IMR-90 (cell line): Measurements from ENCODE around the gene HNRNPLL. TPM values are rescaled to one million over a fixed set of nuclear protein-coding genes. Genes with fewer than 3 reads are reported as not detected.

Experiments
- ATAC-seq: fragments of 200-7000 bp; cut with Tn5 transposase; 2 replicates; pipeline ENCODE4 v1.9.1; 2020; ENCODE audit warnings: low read depth, mild to moderate bottlenecking, moderate library complexity
- BruUV-seq: library from RNA; stranded (reverse); fragments of 400-500 nt; replicated peaks from 2 replicates; lab custom pipeline; 2021; lab: Mats Ljungman, UMichigan
- CTCF ChIA-PET: fragments of 300-600 bp; formaldehyde crosslinking; extraction: SDS; loops from one replicate; lab custom pipeline; 2021; ENCODE audit warnings: antibody characterized with exemption; lab: Yijun Ruan, JAX
- POLR2A ChIA-PET: fragments of 300-600 bp; sonication (Branson Sonifier 250); formaldehyde crosslinking; loops from one replicate; lab custom pipeline; 2022; ENCODE audit warnings: antibody characterized with exemption; ENCODE audit not compliant: unreplicated experiment; lab: Charles Lee
- DNase-seq: peaks from one replicate; pipeline ENCODE4 v3.0.0; 2013
- H2AFZ ChIP-seq: replicated peaks from 2 replicates; pipeline ENCODE3; 2013; ENCODE audit warnings: low read length, mild to moderate bottlenecking; ENCODE audit not compliant: poor library complexity
- H2AK5ac ChIP-seq: 2 replicates; pipeline ENCODE4 v1.6.1; 2013; ENCODE audit warnings: low read depth, low read length, inconsistent platforms
- H2AK9ac ChIP-seq: replicated peaks from 2 replicates; pipeline ENCODE3; 2013; ENCODE audit warnings: mild to moderate bottlenecking, low read depth, low read length, moderate library complexity; ENCODE audit not compliant: poor library complexity
- H2BK120ac ChIP-seq: 2 replicates; pipeline ENCODE4 v1.6.1; 2013; ENCODE audit warnings: low read depth, low read length, inconsistent platforms
- H2BK15ac ChIP-seq: 3 replicates; pipeline ENCODE4 v1.6.1; 2013; ENCODE audit warnings: low read depth, low read length, inconsistent platforms
- H2BK20ac ChIP-seq: 2 replicates; pipeline ENCODE4 v1.6.1; 2013; ENCODE audit warnings: low read depth, mild to moderate bottlenecking, inconsistent platforms, low read length, moderate library complexity
- H2BK5ac ChIP-seq: 2 replicates; pipeline ENCODE4 v1.6.1; 2013; ENCODE audit warnings: mild to moderate bottlenecking, low read depth, low read length, inconsistent platforms; ENCODE audit not compliant: poor library complexity, severe bottlenecking
- H3K14ac ChIP-seq: replicated peaks from 2 replicates; pipeline ENCODE4 v1.6.1; 2013; ENCODE audit warnings: low read depth, low read length, inconsistent platforms
- H3K18ac ChIP-seq: 2 replicates; pipeline ENCODE4 v1.6.1; 2013; ENCODE audit warnings: low read depth, low read length, control low read depth
- H3K23ac ChIP-seq: 2 replicates; pipeline ENCODE4 v1.6.1; 2013; ENCODE audit warnings: low read depth, low read length, inconsistent platforms
- H3K27ac ChIP-seq: 2 replicates; pipeline ENCODE4 v1.5.1; 2013; ENCODE audit warnings: mild to moderate bottlenecking, control low read depth, low read length; ENCODE audit not compliant: insufficient read depth
- H3K27me3 ChIP-seq: 2 replicates; pipeline ENCODE4 v1.6.1; 2013; ENCODE audit warnings: low read length; ENCODE audit not compliant: control insufficient read depth, insufficient read depth
- H3K36me3 ChIP-seq: 2 replicates; pipeline ENCODE4 v1.6.1; 2013; ENCODE audit warnings: low read length, mixed read lengths; ENCODE audit not compliant: control insufficient read depth, insufficient read depth
- H3K4ac ChIP-seq: 2 replicates; pipeline ENCODE4 v1.6.1; 2013; ENCODE audit warnings: low read depth, low read length, inconsistent platforms
- H3K4me1 ChIP-seq: 2 replicates; pipeline ENCODE4 v1.6.1; 2013; ENCODE audit warnings: low read length, mixed read lengths; ENCODE audit not compliant: control insufficient read depth, insufficient read depth
- H3K4me2 ChIP-seq: 2 replicates; pipeline ENCODE4 v1.6.1; 2013; ENCODE audit warnings: low read depth, mild to moderate bottlenecking, control low read depth, low read length, moderate library complexity
- H3K4me3 ChIP-seq: 2 replicates; pipeline ENCODE4 v1.5.1; 2013; ENCODE audit warnings: low read depth, mild to moderate bottlenecking, control low read depth, low read length, moderate library complexity; ENCODE audit not compliant: insufficient read depth
- H3K56ac ChIP-seq: 2 replicates; pipeline ENCODE4 v1.6.1; 2013; ENCODE audit warnings: low read length, inconsistent platforms; ENCODE audit not compliant: insufficient read depth; ENCODE audit errors: extremely low read depth
- H3K79me1 ChIP-seq, 2 experiments: 2 replicates each; pipeline ENCODE4 v1.6.1; 2013; ENCODE audit warnings: low read length in 2 of 2, inconsistent platforms in 1 of 2, low read depth in 1 of 2
- H3K9ac ChIP-seq: 2 replicates; pipeline ENCODE4 v1.6.1; 2013; ENCODE audit warnings: low read depth, low read length, control low read depth
- H3K9me1 ChIP-seq: 2 replicates; pipeline ENCODE4 v1.6.1; 2013; ENCODE audit warnings: low read length, inconsistent platforms; ENCODE audit not compliant: insufficient read depth
- H3K9me3 ChIP-seq: 2 replicates; pipeline ENCODE4 v1.6.1; 2013; ENCODE audit warnings: low read length; ENCODE audit not compliant: control insufficient read depth, insufficient read depth
- H4K20me1 ChIP-seq: 2 replicates; pipeline ENCODE4 v1.6.1; 2013; ENCODE audit warnings: low read length, inconsistent platforms; ENCODE audit not compliant: insufficient read depth
- H4K5ac ChIP-seq: 2 replicates; pipeline ENCODE4 v1.6.1; 2013; ENCODE audit warnings: mild to moderate bottlenecking, low read depth, low read length, control low read depth
- H4K8ac ChIP-seq, 2 experiments: 2 replicates each; pipeline ENCODE4 v1.6.1; 2013; ENCODE audit warnings: low read depth in 2 of 2, low read length in 2 of 2, control low read depth in 1 of 2, inconsistent platforms in 1 of 2
- H4K91ac ChIP-seq: 2 replicates; pipeline ENCODE4 v1.6.1; 2013; ENCODE audit warnings: low read depth, low read length, inconsistent platforms; ENCODE audit not compliant: insufficient read depth
- CEBPB ChIP-seq: IDR thresholded peaks from 2 replicates; pipeline ENCODE4 v1.6.1; 2012; ENCODE audit warnings: low read depth, low read length, improper control_type of control experiment
- CHD1 ChIP-seq: IDR thresholded peaks from 2 replicates; pipeline ENCODE4 v1.6.1; 2012; ENCODE audit warnings: low read depth, low read length, improper control_type of control experiment
- WGBS, 2 experiments: methylation state at CpG; one replicate each; pipeline versions ENCODE4 v1.1.5 to v1.1.7; 2013; ENCODE audit warnings: missing lambda C conversion rate in 2 of 2; ENCODE audit not compliant: insufficient read length in 1 of 2; ENCODE audit errors: extremely low coverage in 2 of 2; 5-methylcytosine and 5-hydroxymethylcytosine counted together
- dilution Hi-C: fragments of 300-500 bp; cut with HindIII; formaldehyde crosslinking; loops from one replicate; pipeline ENCODE4 v1.14.3; 2018; ENCODE audit warnings: low sequenced_read_pairs; ENCODE audit not compliant: unreplicated experiment
- in situ Hi-C: fragments of 300-500 bp; cut with MboI; formaldehyde crosslinking; loops from 3 replicates; pipeline ENCODE4 v1.14.3; 2019; ENCODE audit warnings: low sequenced_read_pairs, inconsistent platforms, mixed read lengths
- intact Hi-C: fragments of 100-400 bp; cut with micrococcal nuclease; formaldehyde crosslinking; loops from 2 replicates; pipeline ENCODE4 v1.10.0; 2022
- polyA plus RNA-seq, 3 experiments: library from polyadenylated mRNA; depleted of rRNA; stranded (reverse); fragments of >200 nt; gene quantifications; 2 replicates each; pipeline ENCODE4 v1.2.3, GENCODE V29; 2012; ENCODE audit warnings: low replicate concordance in 1 of 3
- total RNA-seq: library from RNA; depleted of rRNA; stranded (reverse); fragments of >200 nt; gene quantifications from 2 replicates; pipeline ENCODE4 v1.2.3, GENCODE V29; 2012

HNRNPLL gene
- total and polyA plus RNA-seq, 2 of the 4 experiments (the other 2 are of a cell fraction), result 23.7 to 53.1 TPM

- no TSS peak for BruUV-seq
- H3K9me3 ChIP-seq, result no peaks in the 10 kb centered on the region
- H3K18ac ChIP-seq, result no peak overlapping the region
- no peak overlapping the region for H3K4ac ChIP-seq
- H3K79me1 ChIP-seq, result no peaks in the 10 kb centered on the region
- H2AK9ac ChIP-seq, result no peak overlapping the region
- TF ChIP-seq CHD1 (no peak), CEBPB (0 out of 2 replicates have a peak, but pooled peaks have one; percentile 32)
- H2BK5ac ChIP-seq, result no peak overlapping the region
- H2AK5ac ChIP-seq, result no peak overlapping the region
- no peak overlapping the region for H3K56ac ChIP-seq
- CTCF ChIA-PET, result interaction anchor here (1.0 kb wide), 1 partner anchor 29 kb away, joined by 3 read pairs; no protein-coding TSS in a partner anchor
- no peaks in the 10 kb centered on the region for H3K36me3 ChIP-seq
- no peak overlapping the region for H2BK20ac ChIP-seq
- in situ Hi-C loops, result no loop called here
- WGBS, 2 experiments, result no CpG with 5 or more reads among the region's 2 CpGs
- H3K23ac ChIP-seq, result no peak overlapping the region
- POLR2A ChIA-PET, result no interaction called here
- no peak overlapping the region for H2AFZ ChIP-seq
- H4K20me1 ChIP-seq, result no peaks in the 10 kb centered on the region
- no peak overlapping the region for H4K5ac ChIP-seq
- no peak overlapping the region for H3K14ac ChIP-seq
- H3K27ac ChIP-seq, result no peak overlapping the region
- 0 out of 2 replicates have a peak, but pooled peaks cover 4% of the 10 kb centered on the region for H3K9me1 ChIP-seq
- DNase-seq (peak; percentile 43), ATAC-seq (peak; percentile 6; the same call in 1 of the 2 replicates)
- H3K4me3 ChIP-seq, result no peak overlapping the region
- peaks cover 24% of the 10 kb centered on the region for H3K27me3 ChIP-seq
- no peak overlapping the region for H4K8ac ChIP-seq
- H3K4me2 ChIP-seq, result no peak overlapping the region
- H2BK120ac ChIP-seq, result no peak overlapping the region
- H2BK15ac ChIP-seq, result no peak overlapping the region
- no peak overlapping the region for H4K91ac ChIP-seq
- intact Hi-C loops, result loop anchor here (5.0 kb wide), 2 partner anchors 149 to 209 kb away; partner anchors contain the start of gene ATL2
- no peak overlapping the region for H3K9ac ChIP-seq
- H3K4me1 ChIP-seq, result no peaks in the 10 kb centered on the region; the same call in 1 of the 2 replicates
- dilution Hi-C loops, result no loop called here
These were observed 76.5 kb downstream of the HNRNPLL start for GRCh38 chr2:38526195-38526594.
